ENCODE results near the gene SCAMP2.

DNA sequence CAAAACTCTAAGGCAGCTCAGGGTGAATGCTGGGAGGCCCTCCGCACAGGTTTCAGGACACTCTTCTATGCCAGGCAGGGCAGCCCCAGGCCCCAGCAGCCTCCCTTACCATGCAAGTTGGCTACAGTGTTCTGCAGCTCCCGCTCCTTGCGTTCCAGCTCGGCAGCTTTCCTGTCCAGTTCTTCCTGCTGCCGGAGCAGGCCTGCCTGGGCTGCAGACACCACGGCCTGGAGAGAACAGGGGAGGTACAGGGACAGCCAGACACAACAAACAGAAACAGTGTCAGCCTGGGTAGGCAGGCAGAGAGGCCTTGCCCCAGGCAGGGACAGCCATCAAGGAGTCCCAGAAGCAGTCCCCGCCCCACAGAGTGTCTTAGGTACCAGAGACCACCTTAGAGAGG is 21.2 kb downstream of the SCAMP2 start:
- TF ChIP-seq, protein P1, sequence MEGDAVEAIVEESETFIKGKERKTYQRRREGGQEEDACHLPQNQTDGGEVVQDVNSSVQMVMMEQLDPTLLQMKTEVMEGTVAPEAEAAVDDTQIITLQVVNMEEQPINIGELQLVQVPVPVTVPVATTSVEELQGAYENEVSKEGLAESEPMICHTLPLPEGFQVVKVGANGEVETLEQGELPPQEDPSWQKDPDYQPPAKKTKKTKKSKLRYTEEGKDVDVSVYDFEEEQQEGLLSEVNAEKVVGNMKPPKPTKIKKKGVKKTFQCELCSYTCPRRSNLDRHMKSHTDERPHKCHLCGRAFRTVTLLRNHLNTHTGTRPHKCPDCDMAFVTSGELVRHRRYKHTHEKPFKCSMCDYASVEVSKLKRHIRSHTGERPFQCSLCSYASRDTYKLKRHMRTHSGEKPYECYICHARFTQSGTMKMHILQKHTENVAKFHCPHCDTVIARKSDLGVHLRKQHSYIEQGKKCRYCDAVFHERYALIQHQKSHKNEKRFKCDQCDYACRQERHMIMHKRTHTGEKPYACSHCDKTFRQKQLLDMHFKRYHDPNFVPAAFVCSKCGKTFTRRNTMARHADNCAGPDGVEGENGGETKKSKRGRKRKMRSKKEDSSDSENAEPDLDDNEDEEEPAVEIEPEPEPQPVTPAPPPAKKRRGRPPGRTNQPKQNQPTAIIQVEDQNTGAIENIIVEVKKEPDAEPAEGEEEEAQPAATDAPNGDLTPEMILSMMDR (IDR thresholded peaks at IDR 0.05) = no peak
- TF ChIP-seq POLR2A (IDR thresholded peaks at IDR 0.05) (no peak), POLR2AphosphoS5 (IDR thresholded peaks at IDR 0.05; ENCODE audit: insufficient read depth in 1 of 2, low read depth in 1 of 2) (no peak)
